ENCODE measurements around the gene ETS2. TPM values are rescaled to one million over a fixed set of nuclear protein-coding genes. Genes with fewer than 3 reads are reported as not detected.

The ETS2 gene
- polyA plus RNA-seq (2011; rRNA removed) = 14.1 and 18.8 TPM in 2 replicates
- 11.4 and 15.7 TPM in 2 replicates for polyA minus RNA-seq (2011; rRNA and poly(A)+ RNA removed)

DNA sequence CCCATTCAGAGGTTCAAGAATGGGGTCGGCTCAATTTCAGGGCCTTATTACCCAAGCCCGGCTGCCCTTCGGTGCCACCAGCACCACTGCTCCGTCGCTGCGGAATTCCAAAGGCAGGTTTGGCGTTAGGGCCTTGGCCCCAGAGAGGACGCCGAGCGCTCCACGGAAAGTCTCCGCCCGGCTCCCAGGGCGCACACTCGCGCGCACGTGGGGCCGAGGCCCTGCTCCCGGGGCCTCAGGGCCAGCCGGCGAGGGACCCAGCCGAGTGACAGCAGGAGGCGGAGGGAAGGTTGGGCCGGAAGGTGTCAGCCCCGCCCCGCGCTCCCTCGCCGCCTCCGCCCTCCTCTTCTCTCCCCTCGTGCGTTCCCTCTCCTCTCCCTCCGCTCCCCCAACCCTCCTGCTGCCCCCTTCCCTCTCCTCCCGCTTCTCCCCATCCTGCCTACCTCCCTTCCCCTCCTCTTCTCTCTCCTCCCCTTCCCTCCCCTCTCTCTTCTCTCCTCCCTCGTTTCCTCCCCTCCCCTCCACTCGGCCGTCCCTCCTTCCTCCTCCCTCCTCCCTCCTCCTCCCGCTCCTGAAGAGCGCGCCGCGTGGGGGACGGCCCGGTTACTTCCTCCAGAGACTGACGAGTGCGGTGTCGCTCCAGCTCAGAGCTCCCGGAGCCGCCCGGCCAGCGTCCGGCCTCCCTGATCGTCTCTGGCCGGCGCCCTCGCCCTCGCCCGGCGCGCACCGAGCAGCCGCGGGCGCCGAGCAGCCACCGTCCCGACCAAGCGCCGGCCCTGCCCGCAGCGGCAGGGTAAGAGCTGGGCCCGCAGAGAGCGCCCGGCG, at the start of gene ETS2:
TSS of gene ETS2 (plus strand) at position 602 of the 825 bp plus-strand sequence. CDS start 4,106 bp downstream, outside the sequence.
- POLR2A ChIA-PET = no interaction called here
- CTCF ChIA-PET = interaction anchor here (1.4 kb wide), 1 partner anchor 12 kb away, joined by 5 read pairs; no protein-coding TSS in a partner anchor
- TF ChIP-seq CTCF (IDR thresholded peaks at IDR 0.05; ENCODE audit: insufficient read depth, low read depth, low read length) = no peak
- DNase-seq (ENCODE audit: low read depth) = no peak
- Histone ChIP-seq H3K27me3 (ENCODE audit: control insufficient read depth, insufficient read depth, low read length) (no peaks in the 10 kb centered on the region), H3K36me3 (ENCODE audit: control insufficient read depth, insufficient read depth, low read length) (0 out of 2 replicates have a peak, but pooled peaks cover 3% of the 10 kb centered on the region), H3K4me3 (ENCODE audit: low read depth, low read length) (peak within 1 kb of the TSS; percentile 89)

DNA sequence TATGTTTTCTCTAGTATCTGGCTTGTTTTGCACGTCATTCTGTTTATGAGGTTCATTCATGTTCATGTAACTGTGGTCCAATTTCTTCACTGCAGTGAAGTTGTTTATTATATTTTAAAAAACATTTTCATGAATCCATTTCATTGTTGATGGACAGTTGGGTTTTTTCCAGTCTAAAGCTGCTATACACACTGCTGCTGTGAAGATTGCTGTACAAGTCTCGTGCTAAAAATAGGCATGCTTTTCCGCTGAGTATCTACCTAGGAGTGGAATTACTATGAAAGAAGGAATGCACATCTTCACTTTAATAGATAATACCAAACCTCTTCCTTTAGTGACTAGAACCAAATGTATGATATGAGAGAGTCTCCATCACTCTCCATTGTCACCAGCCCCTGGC, 49.0 kb upstream of the ETS2 start:
- Histone ChIP-seq H3K4me3 (ENCODE audit: low read depth, low read length) (no peak overlapping the region), H3K36me3 (ENCODE audit: control insufficient read depth, insufficient read depth, low read length) (no peaks in the 10 kb centered on the region), H3K27me3 (ENCODE audit: control insufficient read depth, insufficient read depth, low read length) (no peaks in the 10 kb centered on the region)
- peak; percentile 73 for DNase-seq (ENCODE audit: low read depth)
- ChIA-PET POLR2A (no interaction called here), CTCF (interaction anchor here (1.1 to 2.1 kb wide), 3 partner anchors 16 to 370 kb away, joined by 3 to 7 read pairs (median 5); no protein-coding TSS in a partner anchor)
- no peak for TF ChIP-seq CTCF (IDR thresholded peaks at IDR 0.05; ENCODE audit: insufficient read depth, low read depth, low read length)

GRCh38 chr21:38758501-38759214, 47.1 kb upstream of the ETS2 start:
- H3K36me3 ChIP-seq (ENCODE audit: control insufficient read depth, insufficient read depth, low read length) = no peaks in the 10 kb centered on the region
- POLR2A ChIA-PET = no interaction called here
- CTCF ChIA-PET = no interaction called here
- TF ChIP-seq CTCF (IDR thresholded peaks at IDR 0.05; ENCODE audit: insufficient read depth, low read depth, low read length) = no peak
- no peak for DNase-seq (ENCODE audit: low read depth)
- no peak overlapping the region for H3K4me3 ChIP-seq (ENCODE audit: low read depth, low read length)
- no peaks in the 10 kb centered on the region for H3K27me3 ChIP-seq (ENCODE audit: control insufficient read depth, insufficient read depth, low read length)

DNA sequence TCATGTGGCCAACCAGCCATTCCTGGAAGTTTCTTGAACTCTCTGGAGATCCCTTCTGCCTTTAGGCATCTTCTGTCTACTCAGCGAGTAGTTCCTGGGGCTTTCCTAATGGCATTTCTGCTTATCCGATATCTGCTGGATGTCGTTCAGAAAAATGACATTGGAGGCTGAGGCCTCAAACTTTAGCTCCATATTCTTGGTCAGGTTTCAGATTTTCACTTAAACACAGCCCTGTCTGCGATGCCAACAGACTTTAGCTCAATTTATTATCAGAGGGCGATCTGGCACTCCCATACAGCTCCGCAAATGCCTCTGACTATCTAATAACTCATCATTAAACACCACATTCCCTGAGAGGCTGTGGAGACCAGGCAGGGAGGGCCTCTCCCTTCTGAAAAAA, 46.3 kb upstream of the ETS2 start:
- DNase-seq (ENCODE audit: low read depth) = no peak
- Histone ChIP-seq H3K36me3 (ENCODE audit: control insufficient read depth, insufficient read depth, low read length) (no peaks in the 10 kb centered on the region), H3K4me3 (ENCODE audit: low read depth, low read length) (no peak overlapping the region), H3K27me3 (ENCODE audit: control insufficient read depth, insufficient read depth, low read length) (no peaks in the 10 kb centered on the region)
- no peak for TF ChIP-seq CTCF (IDR thresholded peaks at IDR 0.05; ENCODE audit: insufficient read depth, low read depth, low read length)
- ChIA-PET CTCF (no interaction called here), POLR2A (no interaction called here)
